Hematopoietic multipotent progenitor cell treated with erythropoietin and hydrocortisone succinate and interleukin-3 and kit ligand, for 8 days (in vitro differentiated cells): ENCODE results near the gene FUT6.
"Not testable (repeated sequence)": the region's sequence is repeated elsewhere in the genome, so short reads cannot be mapped to it uniquely, and the experiment has no call there.

Experiments
- DNase-seq: peaks from one replicate; pipeline ENCODE4 v3.0.0-alpha.2; 2015

FUT6 gene

DNA sequence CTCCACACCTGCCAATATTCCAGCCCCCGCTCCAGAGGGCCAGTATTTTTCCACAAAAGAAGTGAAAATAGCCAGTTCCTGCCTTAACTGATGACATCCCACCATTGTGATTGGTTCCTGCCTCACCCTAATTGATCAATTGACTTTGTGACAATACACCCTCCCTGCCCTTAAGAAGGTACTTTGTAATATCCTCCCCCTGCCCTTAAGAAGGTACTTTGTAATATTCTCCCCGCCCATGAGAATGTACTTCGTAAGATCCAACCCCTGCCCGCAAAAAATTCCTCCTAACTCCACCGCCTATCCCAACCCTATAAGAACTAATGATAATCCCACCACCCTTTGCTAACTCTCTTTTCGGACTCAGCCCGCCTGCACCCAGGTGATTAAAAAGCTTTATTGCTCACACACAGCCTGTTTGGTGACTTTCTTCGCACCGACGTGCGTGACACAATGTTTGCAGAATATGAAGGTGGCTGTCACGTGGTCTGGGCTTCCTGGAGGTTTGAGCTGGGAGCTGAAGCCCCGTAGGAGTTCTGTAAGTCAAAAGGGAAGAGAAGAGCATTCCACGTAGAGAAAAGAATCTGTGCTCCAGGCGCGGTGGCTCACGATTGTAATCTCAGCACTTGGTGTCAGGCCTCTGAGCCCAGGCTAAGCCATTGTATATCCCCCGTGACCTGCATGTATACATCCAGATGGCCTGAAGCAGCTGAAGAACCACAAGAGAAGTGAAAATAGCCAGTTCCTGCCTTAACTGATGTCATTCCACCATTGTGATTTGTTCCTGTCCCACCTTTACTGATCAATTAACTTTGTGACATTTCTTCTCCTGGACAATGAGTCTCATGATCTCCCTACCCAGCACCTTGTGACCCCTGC is 17.9 kb upstream of the FUT6 start:
- DNase-seq: no peak

DNA sequence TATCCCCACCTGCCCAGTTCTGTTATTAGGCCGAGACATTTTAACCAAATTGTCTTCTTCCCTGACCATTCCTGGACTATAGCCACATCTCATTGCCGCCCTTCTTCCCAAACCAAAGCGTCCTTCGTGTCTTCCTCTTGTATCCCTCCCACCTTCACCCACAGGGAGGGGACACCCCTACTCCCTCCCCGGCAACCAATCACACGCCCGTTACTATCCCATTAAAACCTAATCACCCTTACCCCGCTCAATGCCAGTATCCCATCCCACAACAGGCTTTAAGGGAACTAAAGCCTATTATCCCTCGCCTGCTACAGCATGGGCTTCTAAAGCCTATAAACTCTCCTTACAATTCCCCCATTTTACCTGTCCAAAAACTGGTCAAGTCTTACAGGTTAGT is 15.6 kb upstream of the FUT6 start:
- not testable (repeated sequence) for DNase-seq

DNA sequence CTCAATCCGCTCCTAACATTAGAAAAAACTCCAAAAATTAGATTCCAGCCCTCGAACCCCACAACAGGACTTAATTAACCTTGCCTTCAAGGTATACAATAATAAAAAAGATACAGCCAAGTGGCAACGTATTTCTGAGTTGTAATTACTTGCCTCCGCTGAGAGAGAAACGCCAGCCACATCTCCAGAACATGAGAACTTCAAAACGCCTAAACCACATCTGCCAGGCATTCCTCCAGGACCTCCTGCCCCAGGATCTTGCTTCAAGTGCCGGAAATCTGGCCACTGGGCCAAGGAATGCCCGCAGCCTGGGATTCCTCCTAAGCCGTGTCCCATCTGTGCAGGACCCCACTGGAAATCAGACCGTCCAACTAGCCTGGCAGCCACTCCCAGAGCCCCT is 14.6 kb upstream of the FUT6 start:
- not testable (repeated sequence) for DNase-seq

DNA sequence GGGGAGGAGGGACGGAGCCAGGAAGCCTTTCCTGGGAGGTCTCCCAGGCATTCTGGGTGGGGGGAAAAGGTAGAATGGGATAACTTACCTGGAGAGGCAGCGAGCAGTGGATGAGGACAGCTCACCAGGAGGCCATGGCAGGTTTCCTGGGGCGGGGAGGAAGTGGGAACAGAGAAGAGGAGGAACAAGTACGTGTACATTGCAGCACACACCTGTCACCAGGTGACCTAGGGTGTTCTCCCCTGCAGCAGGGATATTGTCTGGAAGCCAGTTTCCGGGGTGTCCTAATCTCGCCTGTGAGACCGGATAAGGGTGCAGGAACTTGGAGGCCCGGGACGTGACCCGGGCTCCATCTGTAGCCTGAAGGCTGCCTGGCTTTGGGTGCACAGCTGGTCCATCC is 11.8 kb upstream of the FUT6 start, which contains the start of gene FUT3:
FUT3 (minus strand) TSS at position 148 of the 400 bp plus-strand sequence.
- DNase-seq: no peak

DNA sequence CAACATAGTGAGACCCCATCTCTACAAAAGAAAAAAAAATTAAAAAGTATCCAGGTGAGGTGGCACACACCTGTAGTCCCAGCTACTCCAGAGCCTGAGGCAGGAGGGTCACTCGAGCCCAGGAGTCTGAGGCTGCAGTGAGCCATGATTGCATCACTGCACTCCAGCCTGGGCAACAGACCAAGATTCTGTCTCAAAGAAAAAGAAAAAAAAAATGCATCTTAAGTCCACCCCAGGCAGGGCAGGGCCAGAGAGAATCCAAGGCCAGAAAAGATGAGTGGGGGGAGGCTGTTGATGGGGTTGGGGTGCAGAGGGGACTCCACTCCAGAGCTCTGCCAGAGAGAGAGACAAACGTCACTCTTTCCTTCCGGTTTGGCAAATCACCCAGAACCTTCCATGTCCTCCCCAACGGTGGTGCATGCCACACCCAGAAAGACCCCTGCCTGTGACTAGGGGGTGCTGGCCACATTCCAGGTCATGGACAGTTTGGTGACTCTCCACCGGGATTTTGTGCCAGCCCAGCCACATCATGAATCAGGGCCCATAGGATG is 11.3 kb upstream of the FUT6 start:
- DNase-seq: no peak

DNA sequence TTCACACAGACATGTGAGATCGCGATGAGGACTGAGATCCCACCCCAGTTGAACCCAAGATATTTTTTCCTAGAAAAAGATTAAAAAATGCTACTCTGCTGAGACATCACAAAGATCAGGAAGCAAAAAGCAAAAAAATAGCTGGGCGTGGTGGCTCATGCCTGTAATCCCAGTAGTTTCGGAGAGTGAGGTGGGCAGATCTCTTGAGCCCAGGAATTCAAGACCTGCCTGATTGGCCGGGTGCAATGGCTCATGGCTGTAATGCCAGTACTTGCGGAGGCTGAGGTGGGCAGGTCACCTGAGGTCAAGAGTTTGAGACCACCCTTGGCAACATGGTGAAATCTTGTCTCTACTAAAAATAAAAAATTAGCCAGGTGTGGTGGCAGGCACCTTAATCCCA is 10.7 kb upstream of the FUT6 start:
- DNase-seq: no peak

DNA sequence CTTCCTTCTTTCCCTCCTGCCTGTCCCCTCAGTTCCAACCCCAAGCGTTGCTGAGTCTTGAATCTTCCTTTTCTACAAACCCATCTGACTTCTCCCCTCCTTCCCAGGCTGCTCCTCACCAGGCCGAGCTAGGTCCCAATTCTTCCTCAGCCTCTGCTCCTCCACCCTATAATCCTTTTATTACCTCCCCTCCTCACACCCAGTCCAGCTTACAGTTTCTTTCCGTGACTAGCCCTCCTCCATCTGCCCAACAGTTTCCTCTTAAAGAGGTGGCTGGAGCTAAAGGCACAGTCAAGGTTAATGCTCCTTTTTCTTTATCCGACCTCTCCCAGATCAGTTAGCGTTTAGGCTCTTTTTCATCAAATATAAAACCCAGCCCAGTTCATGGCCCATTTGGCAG is 9.1 kb upstream of the FUT6 start:
- not testable (repeated sequence) for DNase-seq

DNA sequence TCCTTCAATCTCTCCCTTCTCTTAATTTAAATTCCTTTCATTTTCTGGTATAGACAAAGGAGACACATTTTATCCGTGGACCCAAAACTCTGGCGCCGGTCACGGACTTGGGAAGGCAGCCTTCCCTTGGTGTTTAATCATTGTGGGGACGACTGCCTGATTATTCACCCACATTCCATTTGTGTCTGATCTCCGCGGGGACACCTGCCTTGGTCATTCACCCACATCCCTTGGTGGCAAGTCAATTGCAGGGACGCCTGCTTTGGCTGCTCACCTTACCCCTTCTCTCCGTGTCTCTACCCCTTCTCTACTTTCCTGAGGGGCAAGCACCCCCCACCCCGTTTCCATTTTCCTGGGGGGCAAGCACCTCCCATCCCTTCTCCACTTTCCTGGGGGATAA is 8.3 kb upstream of the FUT6 start:
- DNase-seq: not testable (repeated sequence)

DNA sequence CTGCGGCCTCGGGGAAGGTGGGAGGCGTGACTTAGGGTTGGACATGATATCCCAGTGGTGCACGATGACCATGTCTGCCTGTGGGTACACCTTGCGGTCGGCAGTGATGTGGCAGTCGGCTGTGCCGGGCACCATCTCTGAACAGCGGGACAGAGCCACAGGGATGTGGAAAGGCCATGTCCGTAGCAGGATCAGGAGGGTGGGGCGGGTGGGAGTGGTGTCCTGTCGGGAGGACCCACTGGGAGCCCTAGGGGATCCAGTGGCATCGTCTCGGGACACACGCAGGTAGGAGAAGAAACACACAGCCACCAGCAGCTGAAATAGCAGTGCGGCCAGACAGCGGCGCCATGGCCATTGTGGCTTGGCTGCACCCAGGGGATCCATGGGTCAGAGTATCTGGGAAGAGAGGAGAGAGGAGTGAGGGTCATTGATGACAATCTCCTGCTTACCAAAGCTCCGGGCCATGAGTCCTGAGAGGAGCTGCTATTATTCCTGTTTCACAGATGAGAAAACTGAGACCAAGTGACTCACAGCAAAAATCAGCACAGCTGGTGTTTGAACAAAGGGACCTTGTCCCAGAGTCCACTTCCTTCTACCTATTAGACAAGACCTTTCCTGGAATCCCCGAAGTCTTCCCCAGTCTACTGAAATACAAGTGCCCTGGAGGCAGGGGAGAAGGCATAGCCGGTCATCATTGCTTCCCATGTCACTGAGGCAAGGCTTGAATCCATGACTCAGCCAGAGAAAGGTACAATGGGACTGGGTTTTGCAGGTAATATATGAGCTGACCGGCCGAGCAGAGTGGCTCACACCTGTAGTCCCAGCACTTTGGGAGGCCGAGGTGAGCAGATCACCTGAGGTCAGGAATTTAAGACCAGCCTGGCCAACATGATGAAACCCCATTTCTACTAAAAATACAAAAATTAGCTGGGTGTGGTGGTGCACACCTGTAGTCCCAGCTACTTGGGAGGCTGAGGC is 5.2 kb upstream of the FUT6 start:
- DNase-seq: no peak

DNA sequence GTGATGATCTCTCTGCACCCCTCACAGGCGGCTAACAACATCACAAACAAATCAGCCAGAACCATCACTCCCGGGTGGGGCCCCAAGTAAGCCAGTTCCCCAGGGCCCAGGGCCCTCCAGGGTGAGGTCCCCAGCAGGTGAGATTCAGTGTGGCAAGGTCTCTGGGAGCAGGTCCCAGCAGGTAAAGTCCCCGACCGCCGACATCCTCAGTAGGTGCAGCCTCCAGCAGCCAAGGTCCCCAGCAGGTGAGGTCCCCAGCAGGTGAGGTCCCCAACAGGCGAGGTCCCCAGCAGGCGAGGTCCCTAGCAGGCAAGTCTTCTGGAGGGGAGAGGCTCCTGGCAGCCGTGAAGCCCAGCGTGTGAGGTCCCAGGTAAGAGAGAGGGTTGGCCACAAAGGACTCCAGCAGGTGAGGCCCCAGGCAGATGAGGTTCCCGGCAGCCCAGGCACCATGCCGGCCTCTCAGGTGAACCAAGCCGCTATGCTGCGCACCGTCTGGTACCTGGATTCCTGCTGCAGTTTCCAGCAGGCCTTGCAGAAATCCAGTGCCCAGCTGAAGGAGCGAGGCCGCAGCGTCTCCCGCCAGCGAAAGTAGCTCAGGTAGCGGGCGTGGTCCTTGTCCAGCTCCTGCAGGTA is 3.9 kb upstream of the FUT6 start:
- no peak for DNase-seq

DNA sequence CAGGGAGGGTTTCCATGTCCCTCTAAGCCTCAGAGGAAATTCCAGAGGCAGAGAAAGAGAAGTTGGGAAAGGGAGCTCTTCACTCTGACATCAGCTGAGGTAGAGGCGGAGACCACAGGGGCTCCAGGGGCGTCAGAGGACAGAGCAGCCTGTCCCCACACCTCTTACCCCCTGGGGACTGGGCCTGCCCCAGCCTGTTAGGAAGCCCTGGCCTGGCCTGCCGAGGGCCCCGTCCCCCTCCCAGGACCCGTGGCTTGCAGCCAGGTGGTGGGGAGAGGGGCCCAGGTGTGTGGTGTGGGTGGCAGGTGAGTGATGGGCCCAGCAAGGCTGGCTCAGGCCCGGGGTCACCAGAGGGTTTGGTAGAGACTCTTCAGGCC is 2.2 kb upstream of the FUT6 start:
- not testable (repeated sequence) for DNase-seq

DNA sequence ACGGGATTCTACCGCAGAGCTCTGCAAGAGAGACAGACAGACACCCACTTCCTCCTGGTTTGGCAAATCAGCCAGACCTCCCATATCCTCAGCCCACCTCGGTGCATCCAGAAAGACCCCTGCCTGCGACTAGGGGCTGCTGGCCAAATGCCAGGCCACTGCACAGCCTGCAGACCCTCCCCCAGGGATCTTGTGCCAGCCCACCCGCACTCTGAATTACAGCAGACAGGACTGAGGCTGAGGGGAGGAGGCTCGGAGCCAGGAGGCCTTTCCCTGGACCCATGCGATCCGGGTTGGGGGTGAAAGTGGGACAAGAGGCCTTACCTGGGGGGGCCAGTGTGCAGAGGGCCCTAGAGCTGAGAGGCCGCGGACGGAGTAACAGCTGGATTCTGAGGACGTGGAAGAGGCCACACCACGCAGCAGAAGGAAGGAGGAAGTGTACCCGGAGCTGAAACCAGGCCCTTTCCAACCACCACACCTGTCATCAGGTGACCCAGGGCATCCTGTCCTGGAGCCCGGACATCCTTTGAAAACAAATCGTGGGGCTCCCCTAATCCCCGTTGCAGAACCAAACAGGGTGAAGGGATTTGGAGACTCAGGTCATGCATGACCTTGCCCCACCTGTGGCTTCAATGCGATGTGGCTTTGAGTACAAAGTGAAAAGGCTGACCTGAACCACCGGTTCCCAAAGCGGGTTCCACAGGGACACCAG is 993 bp downstream of the FUT6 start:
- no peak for DNase-seq

DNA sequence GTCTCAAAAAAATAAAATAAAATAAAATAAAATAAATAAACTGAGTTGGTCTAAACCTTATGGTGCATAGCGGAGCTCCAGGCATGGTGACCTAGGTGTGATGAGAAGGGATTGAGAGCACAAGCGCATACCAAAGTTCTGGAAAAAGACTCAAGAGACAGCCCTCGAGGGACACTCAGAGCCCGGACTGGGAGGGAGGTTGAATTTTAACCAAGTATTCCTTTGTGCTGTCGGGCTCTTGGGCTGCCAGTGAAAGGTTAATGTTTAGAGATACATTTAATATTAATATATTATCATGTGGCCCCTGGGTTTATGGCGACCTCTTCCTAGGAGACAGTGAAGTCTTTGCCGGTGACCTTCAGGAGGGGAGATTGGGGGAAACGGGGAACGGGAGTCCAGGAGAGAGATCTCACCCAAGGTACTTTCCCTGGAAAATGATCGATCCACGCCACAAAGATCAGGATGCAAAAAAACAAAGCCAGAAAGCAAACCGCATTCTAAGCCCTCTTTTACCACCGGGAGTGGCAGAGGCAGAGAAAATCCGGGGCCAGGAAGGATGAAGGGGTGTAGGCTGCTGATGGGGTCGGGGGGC is 1.6 kb downstream of the FUT6 start:
- no peak for DNase-seq

DNA sequence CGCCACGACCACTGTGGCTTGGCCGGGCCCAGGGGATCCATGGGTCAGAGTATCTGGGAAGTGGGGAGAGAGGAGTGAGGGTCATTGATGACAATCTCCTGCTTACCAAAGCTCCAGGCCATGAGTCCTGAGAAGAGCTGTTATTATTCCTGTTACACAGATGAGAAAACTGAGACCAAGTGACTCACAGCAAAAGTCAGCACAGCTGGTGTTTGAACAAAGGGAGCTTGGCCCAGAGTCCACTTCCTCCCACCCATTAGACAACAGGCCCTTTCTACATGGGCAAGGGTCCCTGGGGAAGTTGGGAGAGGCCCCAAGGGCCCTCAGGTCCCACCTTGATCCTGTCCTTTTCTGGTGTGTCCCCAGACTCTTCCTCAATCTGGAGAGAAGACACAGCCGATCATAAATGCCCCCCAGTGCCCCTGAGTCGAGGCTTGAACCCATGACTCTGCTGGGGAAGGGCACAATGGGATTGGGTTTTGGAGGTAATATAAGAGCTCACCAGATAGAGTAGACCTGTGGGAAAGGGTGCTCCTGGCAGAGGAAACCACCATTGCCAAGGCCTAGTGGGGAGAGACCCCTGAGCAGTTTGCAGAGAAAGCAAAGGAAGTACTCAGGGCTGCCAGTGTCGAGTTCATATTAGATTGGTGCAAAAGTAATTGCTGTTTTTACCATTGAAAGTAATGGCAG is 6.8 kb downstream of the FUT6 start:
- DNase-seq: no peak

DNA sequence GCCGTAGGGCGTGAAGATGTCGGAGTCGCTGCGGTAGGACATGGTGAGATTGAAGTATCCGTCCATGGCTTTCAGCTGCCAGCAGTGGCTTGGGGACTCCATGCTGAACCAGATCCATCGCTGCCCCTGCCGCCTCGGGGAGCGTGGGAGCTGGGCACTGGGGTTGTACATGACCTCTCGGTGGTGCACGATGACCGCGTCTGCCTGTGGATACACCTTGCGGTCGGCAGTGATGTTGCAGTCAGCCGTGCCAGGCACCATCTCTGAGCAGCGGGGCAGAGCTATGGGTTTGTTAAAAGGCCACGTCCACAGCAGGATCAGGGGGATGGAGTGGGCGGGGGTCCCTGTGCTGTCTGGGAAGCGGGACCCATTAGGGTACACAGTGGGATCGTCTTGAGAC is 7.4 kb downstream of the FUT6 start:
- DNase-seq: no peak

DNA sequence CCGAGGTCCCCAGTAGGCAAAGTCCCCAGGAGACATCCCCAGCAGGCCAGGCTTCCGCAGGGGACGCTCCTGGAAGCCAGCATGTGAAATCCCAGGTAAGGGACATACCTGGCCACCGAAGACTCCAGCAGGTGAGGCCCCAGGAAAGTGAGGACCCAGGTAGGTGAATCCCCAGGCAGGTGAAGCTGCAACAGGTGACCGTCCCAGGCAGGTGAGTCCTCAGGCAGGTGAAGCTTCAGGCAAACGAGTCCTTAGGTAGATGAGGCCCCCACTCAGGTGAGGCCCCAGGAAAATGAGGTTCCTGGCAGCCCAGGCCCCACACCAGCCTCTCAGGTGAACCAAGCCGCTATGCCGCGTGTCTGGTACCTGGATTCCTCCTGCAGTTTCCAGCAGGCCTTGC is 8.3 kb downstream of the FUT6 start:
- DNase-seq: no peak

DNA sequence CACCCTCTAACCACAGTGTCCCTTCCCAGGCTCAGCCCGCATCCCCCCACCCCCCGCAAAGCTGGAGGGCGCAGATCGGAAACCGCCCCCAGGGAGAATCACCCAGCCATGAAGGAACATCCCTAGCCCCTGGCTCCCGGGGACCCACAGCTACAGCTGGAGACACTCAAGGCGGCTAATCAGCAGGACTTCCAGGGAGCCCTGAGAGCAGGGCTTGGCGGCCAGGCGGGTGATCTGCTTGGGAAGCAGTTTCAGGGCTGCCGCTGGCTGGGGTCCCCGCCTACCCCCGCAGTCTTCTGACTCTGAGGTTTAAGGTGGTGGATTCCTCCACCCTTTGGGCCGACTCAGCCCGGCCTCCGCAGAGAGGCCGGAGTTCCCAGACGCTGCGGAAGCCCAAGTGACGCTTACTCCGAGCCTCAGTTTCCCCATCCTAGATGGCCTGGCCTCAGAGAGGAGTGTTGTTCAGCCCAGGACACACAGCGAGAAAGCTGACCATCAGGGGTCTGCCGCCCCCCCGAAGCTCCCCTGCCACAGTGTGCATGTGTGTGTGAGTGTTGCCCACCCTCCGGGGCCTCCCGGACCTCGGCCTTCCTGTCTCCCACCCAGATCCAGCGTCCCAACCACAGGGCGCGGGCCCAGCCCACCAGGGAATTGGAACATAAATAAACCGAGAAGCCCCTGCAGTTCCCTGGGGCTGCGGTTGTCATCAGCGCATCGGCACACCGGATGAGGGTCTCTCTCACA is 9.8 kb downstream of the FUT6 start:
- DNase-seq: no peak

DNA sequence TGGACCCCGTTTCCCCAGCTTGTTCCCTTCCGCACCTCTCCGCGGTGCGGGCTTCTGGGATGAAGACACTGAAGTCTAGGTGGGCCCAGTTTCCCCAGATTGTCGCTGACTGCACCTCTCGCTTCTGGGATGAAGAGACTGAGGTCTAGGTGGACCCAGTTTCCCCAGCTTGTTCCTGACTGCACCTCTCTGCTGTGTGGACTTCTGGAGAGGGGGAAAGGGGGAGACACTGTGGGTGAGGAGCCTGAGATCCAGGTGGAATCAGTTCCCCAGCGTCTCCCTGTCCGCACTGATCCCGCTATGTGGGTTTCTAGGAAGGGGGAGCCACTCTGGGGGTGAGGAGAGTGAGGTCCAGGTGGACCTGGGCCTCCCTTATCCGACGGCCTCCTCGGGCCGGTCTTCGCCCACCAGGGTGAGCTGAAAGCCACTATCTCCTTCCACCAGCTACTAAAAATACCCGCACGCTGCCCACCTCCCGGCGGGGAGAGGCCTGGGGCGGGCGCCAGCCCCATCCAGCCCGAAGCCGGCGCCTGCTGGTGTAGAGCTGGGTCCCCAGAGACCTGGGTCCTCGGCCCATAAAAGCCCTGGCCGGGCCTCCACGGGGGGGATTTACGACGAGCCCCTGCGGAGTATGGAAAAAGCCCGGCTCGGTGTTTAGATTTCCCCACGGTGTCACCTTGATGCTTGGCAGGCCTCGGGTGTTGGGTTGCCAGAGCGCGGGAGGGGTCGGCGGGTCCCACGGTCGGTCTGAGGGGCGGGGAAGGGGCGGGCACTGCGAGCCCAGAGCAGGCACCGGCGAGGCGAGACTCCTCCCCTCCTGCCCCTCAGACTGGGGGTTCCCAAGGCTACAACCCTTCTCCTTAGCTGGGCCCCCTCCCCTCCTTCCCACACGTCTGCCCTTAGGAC is 10.6 kb downstream of the FUT6 start:
- DNase-seq: peak; percentile 51

DNA sequence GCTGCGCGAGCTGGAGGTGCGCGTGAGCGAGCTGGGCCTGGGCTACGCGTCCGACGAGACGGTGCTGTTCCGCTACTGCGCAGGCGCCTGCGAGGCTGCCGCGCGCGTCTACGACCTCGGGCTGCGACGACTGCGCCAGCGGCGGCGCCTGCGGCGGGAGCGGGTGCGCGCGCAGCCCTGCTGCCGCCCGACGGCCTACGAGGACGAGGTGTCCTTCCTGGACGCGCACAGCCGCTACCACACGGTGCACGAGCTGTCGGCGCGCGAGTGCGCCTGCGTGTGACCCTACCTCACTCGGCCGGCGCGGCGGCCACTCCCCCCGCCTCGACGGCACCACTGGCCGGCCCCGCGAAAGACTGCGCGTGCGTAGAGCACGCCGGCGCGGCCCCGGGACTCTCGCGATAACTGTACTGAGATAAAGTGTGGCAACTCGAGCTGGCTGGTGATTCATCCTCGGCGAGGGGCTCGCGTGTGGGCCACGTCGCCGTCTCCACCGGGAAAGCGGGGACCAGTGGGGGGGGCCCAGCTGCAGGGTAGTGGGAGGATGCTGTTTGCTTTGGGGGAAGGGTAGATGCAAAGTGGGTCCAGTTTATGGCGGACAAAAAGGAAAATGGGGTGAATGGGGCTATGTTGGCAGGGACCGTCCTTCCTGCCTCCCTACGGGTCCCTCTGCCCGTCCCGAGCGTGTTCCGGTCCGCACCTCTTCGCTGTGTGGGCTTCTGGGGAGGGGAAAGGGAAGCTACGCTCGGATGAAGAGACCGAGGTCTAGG is 11.4 kb downstream of the FUT6 start:
- DNase-seq: peak; percentile 90
